HG02840 (cell line): ENCODE data around the gene CYTH4.
"Not testable (repeated sequence)": the region's sequence is repeated elsewhere in the genome, so short reads cannot be mapped to it uniquely, and the experiment has no call there.

Source experiments
- ATAC-seq: cut with Tn5 transposase; IDR thresholded peaks from one replicate; pipeline ENCODE4 v1.9.1; 2021; ENCODE audit warnings: mild to moderate bottlenecking, moderate library complexity, moderate number of reproducible peaks; ENCODE audit not compliant: unreplicated experiment, low FRiP score

Gene CYTH4

GRCh38 chr22:37245740-37246139, 36.6 kb upstream of the CYTH4 start:
- ATAC-seq: no peak

- no peak for ATAC-seq
These were observed 34.1 kb upstream of the CYTH4 start for GRCh38 chr22:37248251-37248650.

DNA sequence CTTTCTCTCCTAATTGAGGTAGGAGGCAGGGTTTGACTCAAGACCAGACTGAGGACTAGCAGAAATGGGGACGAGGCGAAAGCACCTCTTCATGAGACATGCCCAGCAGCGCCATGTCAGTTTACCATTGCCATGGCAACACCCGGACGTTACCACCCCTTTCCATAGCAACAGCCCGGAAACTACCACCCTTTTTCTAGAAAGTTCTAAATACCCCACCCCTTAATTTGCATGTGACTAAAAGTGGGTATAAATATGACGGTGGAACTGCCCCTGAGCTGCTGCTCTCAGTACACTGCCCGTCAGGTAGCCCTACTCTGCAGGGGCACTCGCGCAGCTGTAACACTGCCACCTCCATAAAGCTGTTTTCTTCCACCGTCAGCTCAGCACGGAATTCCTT, 32.3 kb upstream of the CYTH4 start:
- no peak for ATAC-seq

DNA sequence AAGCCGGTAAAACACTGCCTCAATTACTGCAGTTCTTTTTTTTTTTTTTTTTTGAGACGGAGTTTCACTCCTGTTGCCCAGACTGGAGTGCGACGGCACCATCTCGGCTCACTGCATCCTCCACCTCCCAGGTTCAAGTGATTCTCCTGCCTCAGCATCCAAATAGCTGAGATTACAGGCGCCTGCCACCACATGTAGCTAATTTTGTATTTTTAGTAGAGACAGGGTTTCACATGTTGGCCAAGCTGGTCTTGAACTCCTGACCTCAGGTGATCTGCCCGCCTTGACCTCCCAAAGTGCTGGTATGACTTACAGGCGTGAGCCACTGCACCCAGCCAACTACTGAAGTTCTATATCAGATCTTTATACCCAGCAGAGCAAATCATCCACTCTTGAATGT, 30.5 kb upstream of the CYTH4 start:
- ATAC-seq: not testable (repeated sequence)

DNA sequence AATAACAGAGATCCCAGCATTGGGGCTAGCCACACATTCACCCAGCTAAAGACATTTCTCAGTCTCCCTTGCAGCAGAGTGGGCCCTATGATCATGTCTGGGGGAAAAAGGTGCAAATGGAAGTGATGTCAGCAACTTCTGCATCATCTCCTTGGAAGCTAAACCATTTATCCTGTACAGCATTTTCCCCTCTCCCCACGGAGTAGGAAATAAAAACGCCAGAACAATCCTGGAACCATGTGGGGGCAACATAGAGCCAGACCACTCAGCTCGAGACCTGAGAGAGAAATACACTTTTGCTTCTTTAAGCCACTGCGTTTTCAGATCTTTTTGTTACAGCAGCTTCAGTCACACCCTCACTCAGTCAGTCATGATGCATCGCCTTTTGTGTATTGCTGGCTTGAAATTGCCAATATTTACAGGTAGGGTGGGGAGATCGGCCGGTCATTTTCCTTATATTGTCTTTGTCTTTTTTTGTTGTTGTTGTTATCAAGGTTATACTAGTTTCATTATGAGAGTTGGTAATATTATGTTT, 29.1 kb upstream of the CYTH4 start:
- no peak for ATAC-seq

DNA sequence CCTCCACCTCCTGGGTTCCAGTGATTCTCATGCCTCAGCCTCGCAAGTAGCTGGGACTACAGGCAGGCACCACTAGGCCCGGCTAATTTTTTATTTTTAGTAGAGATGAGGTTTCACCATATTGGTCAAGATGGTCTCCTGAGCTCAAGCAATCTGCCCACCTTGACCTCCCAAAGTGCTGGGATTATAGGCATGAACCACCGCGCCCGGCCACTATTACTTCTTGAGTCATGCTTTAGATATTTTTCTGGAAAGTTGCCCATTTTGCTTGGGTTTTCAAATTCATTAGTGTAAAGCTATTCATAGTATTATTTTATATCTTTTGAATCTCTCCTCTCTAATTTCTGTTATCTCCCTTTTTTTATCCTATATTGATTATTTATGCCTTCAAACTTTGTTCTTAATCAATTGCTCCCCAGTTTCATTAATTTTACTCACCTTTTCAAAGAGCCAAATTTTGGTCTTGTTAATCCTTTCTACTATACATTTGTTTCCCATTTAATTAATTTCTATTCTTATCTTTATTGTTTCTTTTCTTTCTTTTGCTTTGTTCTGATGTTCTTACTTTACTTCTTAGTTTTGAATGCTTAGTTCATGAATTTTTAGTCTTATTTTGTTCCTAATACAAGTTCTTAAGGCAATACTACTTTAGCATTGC, 28.0 kb upstream of the CYTH4 start:
- ATAC-seq: no peak

GRCh38 chr22:37254867-37255233, 27.5 kb upstream of the CYTH4 start:
- no peak for ATAC-seq

DNA sequence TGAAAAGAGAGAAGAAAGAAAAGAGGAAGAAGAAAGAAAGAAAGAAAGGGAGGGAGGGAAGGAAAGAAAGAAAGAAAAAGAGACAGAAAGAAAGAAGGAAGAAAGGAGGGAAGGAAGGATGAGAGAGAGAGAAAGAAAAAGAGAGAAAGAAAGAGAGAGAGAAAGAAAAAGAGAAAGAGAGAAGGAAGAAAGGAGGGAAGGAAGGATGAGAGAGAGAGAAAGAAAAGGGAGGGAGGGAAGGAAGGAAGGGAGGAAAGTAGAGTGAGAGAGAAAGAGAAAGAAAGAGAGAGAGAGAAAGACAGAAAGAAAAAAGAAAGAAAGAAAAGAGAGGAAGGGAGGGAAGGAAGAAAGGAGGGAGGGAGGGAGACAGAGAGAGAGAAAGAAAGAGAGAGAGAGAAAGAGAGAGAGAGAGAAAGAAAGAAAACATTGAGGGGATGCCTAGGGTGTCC, 26.7 kb upstream of the CYTH4 start:
- no peak for ATAC-seq

GRCh38 chr22:37256075-37256726, 26.1 kb upstream of the CYTH4 start:
- ATAC-seq: no peak

- ATAC-seq: no peak
These were observed 24.1 kb upstream of the CYTH4 start for GRCh38 chr22:37258005-37258752.

DNA sequence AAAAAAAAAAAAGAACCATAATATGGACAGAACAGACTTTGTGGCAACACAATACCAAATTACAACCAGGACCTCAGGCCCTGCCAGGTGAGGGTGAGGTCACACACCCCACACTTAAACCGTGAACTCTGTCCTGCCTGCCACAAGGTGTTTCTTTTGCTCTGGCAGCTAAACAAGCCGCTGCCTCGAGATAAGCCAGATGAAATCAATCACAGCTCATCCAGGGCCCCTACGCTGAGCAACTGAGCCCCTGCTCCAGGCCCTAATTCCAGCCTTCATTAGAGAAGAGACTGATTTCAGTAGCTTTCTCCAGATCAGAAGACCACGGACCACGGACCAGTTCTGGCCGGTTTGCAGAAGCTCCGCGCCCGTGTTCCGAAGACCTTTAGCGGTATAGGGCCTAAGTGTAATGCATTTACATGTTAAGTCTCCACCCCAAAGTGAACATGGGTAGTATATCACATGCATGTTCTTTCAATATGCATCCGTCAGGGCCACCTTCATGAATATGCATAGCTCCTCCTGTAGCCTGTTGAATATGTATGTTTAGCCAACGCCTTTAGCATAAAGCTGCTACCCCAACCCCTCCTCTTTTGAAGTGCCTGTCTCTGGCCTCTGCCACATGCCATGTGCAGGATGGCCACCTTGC, 23.4 kb upstream of the CYTH4 start:
- ATAC-seq: no peak

DNA sequence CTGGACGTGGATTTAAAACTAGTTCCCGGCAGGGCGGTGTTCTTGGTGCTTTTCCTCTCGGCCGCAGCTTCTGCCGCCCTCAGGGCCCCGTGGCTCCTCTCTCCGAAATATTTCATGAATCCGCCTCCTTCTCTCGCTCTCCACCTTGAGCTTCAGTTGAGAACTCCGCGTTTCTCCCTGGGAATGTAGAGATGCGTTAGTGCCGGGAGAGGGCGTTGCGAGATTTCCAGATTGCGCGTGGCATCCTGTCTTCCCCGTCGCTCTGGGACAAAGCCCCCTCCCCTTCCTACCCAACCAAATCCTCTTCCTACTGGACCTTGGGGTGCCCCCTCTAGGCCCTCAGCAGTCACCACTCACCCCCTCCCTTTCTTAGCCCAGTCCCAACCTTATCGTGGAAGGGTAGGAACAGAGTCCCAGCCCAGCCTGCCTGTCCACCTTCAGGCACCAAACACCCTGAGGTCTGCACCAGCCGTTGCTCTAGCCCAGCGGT, 22.7 kb upstream of the CYTH4 start:
- no peak for ATAC-seq

- no peak for ATAC-seq
These were observed 22.0 kb upstream of the CYTH4 start for GRCh38 chr22:37260155-37260795.

GRCh38 chr22:37260901-37261336, 21.4 kb upstream of the CYTH4 start:
- no peak for ATAC-seq

- no peak for ATAC-seq
These were observed 20.0 kb upstream of the CYTH4 start for GRCh38 chr22:37262346-37262745.

DNA sequence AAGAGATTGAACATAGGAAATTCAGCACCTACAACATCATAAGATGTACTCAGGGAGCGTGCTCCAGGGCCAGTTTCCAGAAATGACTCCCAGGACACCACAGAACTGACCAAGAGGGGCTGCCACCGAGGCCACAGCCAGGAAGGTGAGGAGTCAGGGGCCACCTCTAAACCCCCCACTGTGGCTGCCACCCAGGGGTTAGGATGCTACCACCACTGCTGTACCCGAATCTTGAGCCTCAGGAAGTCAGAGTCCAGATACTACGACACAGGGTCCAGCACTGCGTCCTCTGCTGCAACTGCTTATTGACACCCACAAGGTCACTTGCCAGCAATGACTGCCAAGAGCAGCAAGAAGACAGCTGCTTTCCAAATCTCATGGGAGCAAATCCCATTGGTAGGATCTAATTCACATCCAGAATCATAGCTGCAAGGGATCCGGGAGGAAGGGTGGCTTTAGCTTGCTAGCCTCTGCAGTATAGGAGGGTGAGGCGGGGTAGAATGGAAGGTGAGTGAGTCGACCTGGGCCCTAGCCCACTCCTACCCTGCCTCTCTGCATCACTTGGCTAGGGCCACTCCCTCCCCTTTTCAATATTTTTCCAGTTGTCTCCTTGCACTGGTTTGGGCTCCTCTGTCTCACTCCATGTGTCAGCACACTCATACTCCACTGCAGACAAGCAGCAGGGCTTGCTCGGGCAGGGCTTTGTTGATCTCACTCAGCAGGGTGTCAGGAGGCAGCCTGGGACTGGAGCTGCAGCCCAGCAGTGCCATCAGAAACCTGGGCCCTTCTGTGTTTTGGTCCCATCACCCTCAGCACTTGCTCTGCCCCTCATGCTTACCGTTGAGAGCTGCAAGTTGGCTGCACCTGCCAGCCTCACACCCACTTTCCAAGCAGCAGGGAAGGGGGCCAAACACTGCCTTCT, 18.1 kb upstream of the CYTH4 start:
- no peak for ATAC-seq

DNA sequence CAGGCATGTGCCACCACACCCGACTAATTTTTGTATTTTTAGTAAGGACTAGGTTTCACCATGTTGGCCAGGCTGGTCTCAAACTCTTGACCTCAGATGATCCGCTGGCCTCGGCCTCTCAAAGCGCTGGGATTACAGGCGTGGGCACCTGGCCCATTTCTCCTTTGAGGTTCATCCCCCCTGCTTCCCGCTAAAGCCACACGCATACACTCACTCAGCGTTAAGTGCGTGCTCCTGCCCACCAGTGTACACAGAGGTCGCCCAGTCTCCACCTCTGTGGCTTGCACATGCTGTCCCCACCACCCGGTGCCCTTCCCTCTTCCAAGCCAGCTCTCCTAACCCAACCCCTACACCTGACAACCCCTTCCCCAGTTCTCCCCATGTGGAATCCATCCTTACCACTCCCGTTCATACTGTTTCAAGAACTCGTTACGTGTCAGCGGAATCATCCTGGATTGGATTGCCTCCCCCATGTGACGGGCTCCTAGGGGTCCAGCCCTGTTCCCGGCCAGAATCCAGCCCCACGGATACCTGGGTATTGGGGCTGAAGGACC, 15.7 kb upstream of the CYTH4 start:
- no peak for ATAC-seq

- peak; percentile 75 for ATAC-seq
These were observed 15.1 kb upstream of the CYTH4 start for GRCh38 chr22:37267135-37267587.
